Hematopoietic multipotent progenitor cell treated with erythropoietin and hydrocortisone succinate and interleukin-3 and kit ligand, for 6 days (in vitro differentiated cells): ENCODE measurements around the gene DYSF.

Experiments
- DNase-seq: peaks from one replicate; pipeline ENCODE4 v3.0.0-alpha.2; 2015

DYSF gene

GRCh38 chr2:71715951-71716696 is 262.8 kb downstream of the DYSF start:
- no peak for DNase-seq

- DNase-seq = no peak
Observed at GRCh38 chr2:71716697-71717624, 263.6 kb downstream of the DYSF start.

GRCh38 chr2:71718686-71719085 is 265.3 kb downstream of the DYSF start:
- DNase-seq = no peak

GRCh38 chr2:71719520-71720282 is 266.3 kb downstream of the DYSF start:
- DNase-seq = no peak

- DNase-seq = no peak
Observed at GRCh38 chr2:71720283-71720560, 266.9 kb downstream of the DYSF start.

- no peak for DNase-seq
Observed at GRCh38 chr2:71720596-71721361, 267.4 kb downstream of the DYSF start.

GRCh38 chr2:71721362-71721665 is 268.0 kb downstream of the DYSF start:
- no peak for DNase-seq

- no peak for DNase-seq
Observed at GRCh38 chr2:71721669-71722068, 268.3 kb downstream of the DYSF start.

- no peak for DNase-seq
Observed at GRCh38 chr2:71722286-71722685, 268.9 kb downstream of the DYSF start.

GRCh38 chr2:71724793-71725192 is 271.4 kb downstream of the DYSF start:
- no peak for DNase-seq

- no peak for DNase-seq
Observed at GRCh38 chr2:71725836-71726235, 272.5 kb downstream of the DYSF start.

GRCh38 chr2:71727562-71727961 is 274.2 kb downstream of the DYSF start:
- DNase-seq = no peak

- no peak for DNase-seq
Observed at GRCh38 chr2:71728036-71728435, 274.7 kb downstream of the DYSF start.

GRCh38 chr2:71730785-71731383 is 277.5 kb downstream of the DYSF start:
- DNase-seq = no peak

GRCh38 chr2:71734620-71735019 is 281.3 kb downstream of the DYSF start:
- no peak for DNase-seq

GRCh38 chr2:71735676-71736075 is 282.3 kb downstream of the DYSF start:
- DNase-seq = no peak
